Astrocyte (in vitro differentiated cells and primary cell): Measurements from ENCODE around the gene LGR4. TPM values are rescaled to one million over a fixed set of nuclear protein-coding genes. Genes with fewer than 3 reads are reported as not detected.

Experiments
- DNase-seq: peaks from one replicate; pipeline ENCODE4 v3.0.0-alpha.2; 2010; ENCODE audit warnings: low read depth
- FAIRE-seq: peaks from 2 replicates; lab custom pipeline; 2011; peaks lifted over from hg19 to GRCh38; lab: Jason Lieb, UNC
- H2AFZ ChIP-seq: 2 replicates; pipeline ENCODE4 v1.6.0; 2012; ENCODE audit warnings: low read depth, low read length, inconsistent platforms
- H3K27ac ChIP-seq: 2 replicates; pipeline ENCODE4 v1.5.1; 2011; ENCODE audit warnings: low read depth, low read length, inconsistent platforms
- H3K27me3 ChIP-seq: 2 replicates; pipeline ENCODE4 v1.6.0; 2011; ENCODE audit warnings: low read length, inconsistent platforms; ENCODE audit not compliant: insufficient read depth
- H3K36me3 ChIP-seq: 2 replicates; pipeline ENCODE4 v1.5.1; 2011; ENCODE audit warnings: low read length, inconsistent platforms; ENCODE audit not compliant: insufficient read depth
- H3K4me1 ChIP-seq: 2 replicates; pipeline ENCODE4 v1.5.1; 2011; ENCODE audit warnings: low read length, inconsistent platforms; ENCODE audit not compliant: insufficient read depth
- H3K4me2 ChIP-seq: 2 replicates; pipeline ENCODE4 v1.6.0; 2012; ENCODE audit warnings: low read length, inconsistent platforms
- H3K4me3 ChIP-seq: 2 replicates; pipeline ENCODE4 v1.5.1; 2011; ENCODE audit warnings: low read depth, mild to moderate bottlenecking, low read length, inconsistent platforms; ENCODE audit not compliant: insufficient read depth
- H3K79me2 ChIP-seq: 2 replicates; pipeline ENCODE4 v1.6.0; 2012; ENCODE audit warnings: mild to moderate bottlenecking, low read length, inconsistent platforms; ENCODE audit not compliant: insufficient read depth
- H3K9ac ChIP-seq: 2 replicates; pipeline ENCODE4 v1.6.0; 2012; ENCODE audit warnings: mild to moderate bottlenecking, low read length, inconsistent platforms
- H3K9me3 ChIP-seq: 2 replicates; pipeline ENCODE4 v1.5.1; 2012; ENCODE audit warnings: low read depth, mild to moderate bottlenecking, low read length, inconsistent platforms; ENCODE audit not compliant: insufficient read depth
- H4K20me1 ChIP-seq: 2 replicates; pipeline ENCODE4 v1.6.0; 2012; ENCODE audit warnings: low read length, inconsistent platforms; ENCODE audit not compliant: insufficient read depth
- H3K27ac Mint-ChIP-seq: one replicate; pipeline ENCODE4 v1.8.0; 2021; ENCODE audit warnings: mild to moderate bottlenecking, mixed read lengths; ENCODE audit not compliant: unreplicated experiment
- H3K27me3 Mint-ChIP-seq: one replicate; pipeline ENCODE4 v1.8.0; 2021; ENCODE audit warnings: low read depth, mixed read lengths; ENCODE audit not compliant: unreplicated experiment
- H3K36me3 Mint-ChIP-seq: one replicate; pipeline ENCODE4 v1.8.0; 2021; ENCODE audit warnings: low read depth, mixed read lengths; ENCODE audit not compliant: unreplicated experiment
- H3K4me1 Mint-ChIP-seq: one replicate; pipeline ENCODE4 v1.8.0; 2021; ENCODE audit warnings: low read depth, mixed read lengths; ENCODE audit not compliant: unreplicated experiment
- H3K4me3 Mint-ChIP-seq: one replicate; pipeline ENCODE4 v1.8.0; 2021; ENCODE audit warnings: mild to moderate bottlenecking, moderate library complexity, mixed read lengths; ENCODE audit not compliant: unreplicated experiment
- H3K9me3 Mint-ChIP-seq: one replicate; pipeline ENCODE4 v1.8.0; 2021; ENCODE audit warnings: mild to moderate bottlenecking, mixed read lengths; ENCODE audit not compliant: unreplicated experiment
- CTCF ChIP-seq: IDR thresholded peaks from 2 replicates; pipeline ENCODE4 v1.5.1; 2011; ENCODE audit warnings: low read depth, mild to moderate bottlenecking, inconsistent platforms, low read length, moderate library complexity; ENCODE audit not compliant: insufficient read depth
- EZH2 ChIP-seq: IDR thresholded peaks from 2 replicates; pipeline ENCODE4 v1.6.1; 2012; ENCODE audit warnings: mild to moderate bottlenecking, low read length, inconsistent platforms; ENCODE audit not compliant: insufficient read depth
- total RNA-seq: library from RNA; stranded (reverse); gene quantifications from 2 replicates; pipeline ENCODE4 v1.2.1, GENCODE V29; 2021

The LGR4 gene
- total RNA-seq, 1 donor from 2014 or later: 50.0 TPM

GRCh38 chr11:27361649-27362431, 110.8 kb downstream of the LGR4 start:
- Mint-ChIP-seq H3K4me3 (peak overlapping the region; percentile 97), H3K36me3 (no peaks in the 10 kb centered on the region), H3K4me1 (peaks cover 10% of the 10 kb centered on the region), H3K27me3 (no peaks in the 10 kb centered on the region), H3K27ac (no peak overlapping the region), H3K9me3 (no peaks in the 10 kb centered on the region)
- Histone ChIP-seq H3K36me3 (no peaks in the 10 kb centered on the region), H3K4me2 (peak overlapping the region; percentile 98), H3K79me2 (peaks cover 10% of the 10 kb centered on the region), H3K4me1 (peaks cover 13% of the 10 kb centered on the region), H3K27ac (no peak overlapping the region), H3K9ac (peak overlapping the region; percentile 92), H3K9me3 (no peaks in the 10 kb centered on the region), H3K27me3 (no peaks in the 10 kb centered on the region), H2AFZ (no peak overlapping the region), H3K4me3 (peak overlapping the region; percentile 93), H4K20me1 (no peaks in the 10 kb centered on the region)
- no peak for DNase-seq
- no peak for TF ChIP-seq EZH2
- peak; percentile 13 for FAIRE-seq

DNA sequence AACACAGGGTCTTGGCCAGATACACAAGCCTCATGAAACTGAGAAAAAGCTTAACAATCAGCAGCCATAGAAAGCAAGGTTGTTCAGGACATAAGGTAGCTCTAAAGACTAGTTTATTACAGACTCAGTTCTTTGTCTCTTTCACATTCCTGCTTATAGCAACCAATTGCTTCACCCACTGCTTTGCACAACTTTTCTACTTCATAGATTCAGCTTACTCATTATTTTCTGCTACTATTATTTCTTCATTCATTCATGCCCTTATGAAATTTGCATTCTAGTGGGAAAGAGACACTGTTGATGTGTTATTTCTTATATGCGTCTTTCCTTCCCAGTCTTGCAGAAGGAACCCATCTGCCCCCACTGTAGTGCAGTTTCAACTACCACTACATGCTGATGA, 114.3 kb downstream of the LGR4 start:
- no peaks in the 10 kb centered on the region for H3K36me3 ChIP-seq
- H3K4me3 Mint-ChIP-seq: no peak overlapping the region
- FAIRE-seq (no peak), DNase-seq (no peak)
- H4K20me1 ChIP-seq: no peaks in the 10 kb centered on the region
- no peak overlapping the region for H3K27ac Mint-ChIP-seq
- H3K27me3 Mint-ChIP-seq: no peaks in the 10 kb centered on the region
- H3K9me3 ChIP-seq: no peaks in the 10 kb centered on the region
- no peaks in the 10 kb centered on the region for H3K36me3 Mint-ChIP-seq
- H3K4me1 Mint-ChIP-seq: peaks cover 10% of the 10 kb centered on the region
- peaks cover 10% of the 10 kb centered on the region for H3K79me2 ChIP-seq
- no peak overlapping the region for H2AFZ ChIP-seq
- no peak overlapping the region for H3K4me3 ChIP-seq
- H3K27ac ChIP-seq: no peak overlapping the region
- H3K27me3 ChIP-seq: no peaks in the 10 kb centered on the region
- peaks cover 8% of the 10 kb centered on the region for H3K4me1 ChIP-seq
- no peak overlapping the region for H3K9ac ChIP-seq
- no peaks in the 10 kb centered on the region for H3K9me3 Mint-ChIP-seq
- TF ChIP-seq CTCF (no peak), EZH2 (no peak)
- no peak overlapping the region for H3K4me2 ChIP-seq

GRCh38 chr11:27357250-27357649, 115.3 kb downstream of the LGR4 start:
- H3K4me1 Mint-ChIP-seq: peaks cover 5% of the 10 kb centered on the region
- Histone ChIP-seq H3K27ac (no peak overlapping the region), H3K27me3 (no peaks in the 10 kb centered on the region), H2AFZ (no peak overlapping the region), H3K36me3 (no peaks in the 10 kb centered on the region), H3K79me2 (peaks cover 4% of the 10 kb centered on the region), H3K4me3 (no peak overlapping the region), H3K4me1 (peaks cover 3% of the 10 kb centered on the region), H3K4me2 (no peak overlapping the region), H3K9me3 (no peaks in the 10 kb centered on the region), H3K9ac (no peak overlapping the region), H4K20me1 (no peaks in the 10 kb centered on the region)
- FAIRE-seq (no peak), DNase-seq (no peak)
- H3K27ac Mint-ChIP-seq: no peak overlapping the region
- no peaks in the 10 kb centered on the region for H3K36me3 Mint-ChIP-seq
- no peak overlapping the region for H3K4me3 Mint-ChIP-seq
- TF ChIP-seq EZH2 (no peak), CTCF (no peak)
- H3K27me3 Mint-ChIP-seq: no peaks in the 10 kb centered on the region
- H3K9me3 Mint-ChIP-seq: no peaks in the 10 kb centered on the region
